PC-3 (cell line): ENCODE results near the gene LAMA2.

Experiments
- EZH2 ChIP-seq: fragments of 300-600 bp; sonication (generic); IDR thresholded peaks from one replicate; pipeline ENCODE4 v1.6.1; 2017; ENCODE audit warnings: antibody characterized with exemption, mild to moderate bottlenecking, low read length; ENCODE audit not compliant: unreplicated experiment
- TF ChIP-seq, protein P1 (sequence below): fragments of 300-600 bp; sonication (generic); conservative IDR thresholded peaks from 2 replicates; pipeline ENCODE4 v1.5.1; 2017; ENCODE audit warnings: antibody characterized with exemption, low read depth, mild to moderate bottlenecking, low read length

GRCh38 chr6:129240492-129240853, 357.5 kb downstream of the LAMA2 start:
- no peak for TF ChIP-seq EZH2
- TF ChIP-seq, protein P1, sequence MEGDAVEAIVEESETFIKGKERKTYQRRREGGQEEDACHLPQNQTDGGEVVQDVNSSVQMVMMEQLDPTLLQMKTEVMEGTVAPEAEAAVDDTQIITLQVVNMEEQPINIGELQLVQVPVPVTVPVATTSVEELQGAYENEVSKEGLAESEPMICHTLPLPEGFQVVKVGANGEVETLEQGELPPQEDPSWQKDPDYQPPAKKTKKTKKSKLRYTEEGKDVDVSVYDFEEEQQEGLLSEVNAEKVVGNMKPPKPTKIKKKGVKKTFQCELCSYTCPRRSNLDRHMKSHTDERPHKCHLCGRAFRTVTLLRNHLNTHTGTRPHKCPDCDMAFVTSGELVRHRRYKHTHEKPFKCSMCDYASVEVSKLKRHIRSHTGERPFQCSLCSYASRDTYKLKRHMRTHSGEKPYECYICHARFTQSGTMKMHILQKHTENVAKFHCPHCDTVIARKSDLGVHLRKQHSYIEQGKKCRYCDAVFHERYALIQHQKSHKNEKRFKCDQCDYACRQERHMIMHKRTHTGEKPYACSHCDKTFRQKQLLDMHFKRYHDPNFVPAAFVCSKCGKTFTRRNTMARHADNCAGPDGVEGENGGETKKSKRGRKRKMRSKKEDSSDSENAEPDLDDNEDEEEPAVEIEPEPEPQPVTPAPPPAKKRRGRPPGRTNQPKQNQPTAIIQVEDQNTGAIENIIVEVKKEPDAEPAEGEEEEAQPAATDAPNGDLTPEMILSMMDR: no peak
